HG02852 (cell line): ENCODE measurements around the gene PRELID1.

ENCODE experiments used
- ATAC-seq: cut with Tn5 transposase; IDR thresholded peaks from one replicate; pipeline ENCODE4 v1.9.1; 2021; ENCODE audit warnings: mild to moderate bottlenecking, moderate library complexity; ENCODE audit not compliant: unreplicated experiment

PRELID1 gene

GRCh38 chr5:177355162-177355867, 51.7 kb downstream of the PRELID1 start:
- ATAC-seq: no peak

- ATAC-seq: no peak
These were observed 52.2 kb downstream of the PRELID1 start for GRCh38 chr5:177355868-177356168.
